GM12878 (cell line): ENCODE measurements around the gene FIZ1. TPM values are rescaled to one million over a fixed set of nuclear protein-coding genes. Genes with fewer than 3 reads are reported as not detected.

Source experiments
- ATAC-seq: fragments of 200-7000 bp; cut with Tn5 transposase; 3 replicates; pipeline ENCODE4 v1.9.1; 2020; ENCODE audit warnings: mild to moderate bottlenecking, moderate library complexity
- BruUV-seq: library from RNA; stranded (reverse); fragments of 400-500 nt; replicated peaks from 2 replicates; lab custom pipeline; 2021; lab: Mats Ljungman, UMichigan
- CTCF ChIA-PET: fragments of 300-600 bp; sonication (Branson Sonifier 250); formaldehyde crosslinking; extraction: SDS; loops from one replicate; lab custom pipeline; 2021; ENCODE audit warnings: inconsistent platforms; lab: Yijun Ruan, JAX
- POLR2A ChIA-PET: fragments of 350-600 bp; formaldehyde crosslinking; extraction: SDS; loops from one replicate; lab custom pipeline; 2021; ENCODE audit warnings: inconsistent platforms; lab: Charles Lee
- RAD21 ChIA-PET: fragments of 300-600 bp; sonication (Branson Sonifier 250); formaldehyde crosslinking; loops from one replicate; lab custom pipeline; 2023; ENCODE audit warnings: antibody characterized with exemption; ENCODE audit not compliant: unreplicated experiment; lab: Charles Lee
- SMC1A ChIA-PET: fragments of 300-600 bp; sonication (Branson Sonifier 250); formaldehyde crosslinking; loops from one replicate; lab custom pipeline; 2023; ENCODE audit not compliant: unreplicated experiment, uncharacterized antibody; lab: Charles Lee
- DNase-seq: peaks from one replicate; pipeline ENCODE4 v3.0.0-alpha.2; 2011; ENCODE audit warnings: low read depth, low spot score
- FAIRE-seq: peaks from 3 replicates; lab custom pipeline; 2011; peaks lifted over from hg19 to GRCh38; lab: Jason Lieb, UNC
- H2AFZ ChIP-seq: 2 replicates; pipeline ENCODE4 v1.6.0; 2011; ENCODE audit warnings: low read depth, low read length, control low read depth; ENCODE audit not compliant: control insufficient read depth
- H3K27ac ChIP-seq: 2 replicates; pipeline ENCODE4 v1.5.1; 2011; ENCODE audit warnings: control low read depth; ENCODE audit not compliant: control insufficient read depth, insufficient read depth
- H3K27me3 ChIP-seq, 2 experiments: replicated peaks in 1 of 2; 2 replicates each; pipeline versions ENCODE4 v1.6.0 to v1.6.1; 2011; ENCODE audit warnings: low read length in 1 of 2; ENCODE audit not compliant: control insufficient read depth in 2 of 2, insufficient read depth in 2 of 2
- H3K36me3 ChIP-seq, 2 experiments: 2 replicates each; pipeline ENCODE4 v1.5.1; 2011; ENCODE audit warnings: low read length in 1 of 2; ENCODE audit not compliant: control insufficient read depth in 2 of 2, insufficient read depth in 2 of 2
- H3K4me1 ChIP-seq: 2 replicates; pipeline ENCODE4 v1.6.1; 2011; ENCODE audit warnings: mild to moderate bottlenecking, low read length, moderate library complexity, mixed read lengths; ENCODE audit not compliant: control insufficient read depth, insufficient read depth
- H3K4me2 ChIP-seq: 2 replicates; pipeline ENCODE4 v1.6.0; 2011; ENCODE audit warnings: control low read depth; ENCODE audit not compliant: control insufficient read depth, insufficient read depth
- H3K4me3 ChIP-seq: fragments of 200-600 bp; sonication (generic); 2 replicates; pipeline ENCODE4 v1.5.1; 2016
- H3K79me2 ChIP-seq: 2 replicates; pipeline ENCODE4 v1.6.0; 2011; ENCODE audit warnings: low read length; ENCODE audit not compliant: control insufficient read depth, insufficient read depth
- H3K9ac ChIP-seq: 2 replicates; pipeline ENCODE4 v1.8.0; 2011; ENCODE audit warnings: low read length, control low read depth, mixed read lengths; ENCODE audit not compliant: control insufficient read depth, insufficient read depth
- H3K9me3 ChIP-seq: replicated peaks from 3 replicates; pipeline ENCODE4 v1.5.1; 2011; ENCODE audit warnings: mild to moderate bottlenecking, low read length; ENCODE audit not compliant: control insufficient read depth, insufficient read depth
- H4K20me1 ChIP-seq: 2 replicates; pipeline ENCODE4 v1.6.0; 2011; ENCODE audit not compliant: control insufficient read depth, insufficient read depth
- BHLHE40 ChIP-seq, 2 experiments: fragments of 450-650 bp in 1 of 2; IDR thresholded peaks; 2 replicates each; pipeline ENCODE4 v1.6.1; 2011 to 2017; ENCODE audit warnings: low read depth in 2 of 2, borderline replicate concordance in 1 of 2, improper control_type of control experiment in 1 of 2, low read length in 1 of 2, mild to moderate bottlenecking in 1 of 2
- CBX3 ChIP-seq: fragments of 200-600 bp; sonication (generic); IDR thresholded peaks from 2 replicates; pipeline ENCODE4 v1.6.1; 2016; ENCODE audit warnings: low read depth, borderline replicate concordance
- HCFC1 ChIP-seq: fragments of 150-350 bp; IDR thresholded peaks from 2 replicates; pipeline ENCODE4 v1.6.1; 2014; ENCODE audit warnings: low read length
- NFIC ChIP-seq: IDR thresholded peaks from 2 replicates; pipeline ENCODE4 v1.6.1; 2012; ENCODE audit warnings: low read depth, mild to moderate bottlenecking, inconsistent platforms, low read length, moderate library complexity
- POLR2AphosphoS2 ChIP-seq: IDR thresholded peaks from 2 replicates; pipeline ENCODE4 v1.6.1; 2011; ENCODE audit warnings: low read depth, mild to moderate bottlenecking, low read length, improper control_type of control experiment, moderate library complexity
- SIN3A ChIP-seq: IDR thresholded peaks from 2 replicates; pipeline ENCODE4 v1.6.1; 2012; ENCODE audit warnings: low read depth, low read length, improper control_type of control experiment
- WGBS: methylation state at CpG from one replicate; pipeline ENCODE4 v1.1.6; 2016; ENCODE audit warnings: low lambda C conversion rate; ENCODE audit not compliant: insufficient replicate concordance, insufficient coverage; ENCODE audit errors: missing lambda C conversion rate; 5-methylcytosine and 5-hydroxymethylcytosine counted together
- in situ Hi-C: fragments of 300-500 bp; cut with MboI; formaldehyde crosslinking; loops from 9 replicates; pipeline ENCODE4 v1.14.3; 2018; ENCODE audit warnings: mixed read lengths
- intact Hi-C: fragments of 100-400 bp; cut with micrococcal nuclease; formaldehyde crosslinking; loops from one replicate; pipeline ENCODE4 v1.14.2; 2022; ENCODE audit not compliant: unreplicated experiment
- polyA plus RNA-seq, 11 experiments: library from polyadenylated mRNA; depleted of rRNA in 4 of 11; unstranded in 6 of 11; stranded (reverse) in 5 of 11; fragments of >200 nt; fragmentation: Nextera tagmentation in 4 of 11; fragmentation: Illumina TruSeq in 1 of 11; extraction: Ambion mirVana in 4 of 11; extraction: Trizol in 1 of 11; gene quantifications; 1 replicate in 1 of 11; 2 replicates in 10 of 11; pipeline versions ENCODE4 v1.2.1 to v1.2.3, GENCODE V29; 2011 to 2016; ENCODE audit warnings: inconsistent platforms in 2 of 11, missing spikeins in 2 of 11, low read depth in 1 of 11
- total RNA-seq, 4 experiments: library from RNA; depleted of rRNA in 3 of 4; stranded (reverse); fragments of >200 nt in 3 of 4; fragmentation: Illumina TruSeq in 1 of 4; extraction: Trizol in 1 of 4; gene quantifications; 2 replicates each; pipeline versions ENCODE4 v1.2.1 to v1.2.3, GENCODE V29; 2013 to 2021
- TF ChIP-seq, protein P1 (sequence below): IDR thresholded peaks from 2 replicates; pipeline ENCODE4 v1.6.1; 2012; ENCODE audit warnings: low read depth, low read length, improper control_type of control experiment
- TF ChIP-seq, protein P2 (sequence below): fragments of 450-650 bp; IDR thresholded peaks from 2 replicates; pipeline ENCODE4 v1.6.1; 2017; ENCODE audit warnings: low read depth, mild to moderate bottlenecking, moderate library complexity
- TF ChIP-seq, protein P3 (sequence below): fragments of 450-650 bp; formaldehyde crosslinking; IDR thresholded peaks from 2 replicates; pipeline ENCODE4 v1.4.0; 2022; ENCODE audit warnings: mild to moderate bottlenecking, moderate library complexity
- TF ChIP-seq, protein P4 (sequence below): fragments of 450-650 bp; IDR thresholded peaks from 2 replicates; pipeline ENCODE4 v1.6.1; 2017; ENCODE audit warnings: mild to moderate bottlenecking, moderate library complexity

The FIZ1 gene
- total and polyA plus RNA-seq, 10 of the 15 experiments (the other 5 are each of a cell fraction or from before 2014, with no cell fraction given): 0.60 to 16.8 (median 4.2) TPM

DNA sequence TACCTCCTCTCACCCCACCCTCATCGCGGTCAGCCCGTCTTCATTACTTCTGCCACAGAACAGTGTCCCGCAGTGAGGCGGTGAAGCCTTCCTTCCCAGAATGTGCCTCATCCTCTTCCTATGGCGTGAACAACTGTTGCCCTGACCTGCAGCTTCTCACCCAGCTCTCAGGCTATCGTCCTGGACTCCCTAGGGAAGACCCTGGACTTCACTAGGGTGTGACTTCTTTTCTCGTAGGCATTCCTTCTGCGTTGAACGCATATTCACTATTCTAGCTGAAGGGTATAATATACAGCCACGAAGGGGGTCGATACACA is 7.1 kb upstream of the FIZ1 start:
- POLR2A ChIA-PET: interaction anchor here (0.6 to 2.4 kb wide), 13 partner anchors 18 to 199 kb away, joined by 3 to 21 read pairs (median 4); partner anchors contain the start of genes UBE2S, ZNF580, ZNF628 and ZNF784
- WGBS: 13% methylated on average over 12 of the region's 12 CpGs
- FAIRE-seq: no peak
- BruUV-seq: no TSS peak
- RAD21 ChIA-PET: interaction anchor here (0.7 to 3.3 kb wide), 12 partner anchors 14 to 326 kb away, joined by 3 to 29 read pairs (median 4); partner anchors contain the start of genes CCDC106, HSPBP1, ZNF628 and ZNF784
- H3K4me1 ChIP-seq: peaks cover 4% of the 10 kb centered on the region; the same call in 1 of the 2 replicates
- H2AFZ ChIP-seq: no peak overlapping the region
- no peaks in the 10 kb centered on the region for H3K27me3 ChIP-seq
- SMC1A ChIA-PET: interaction anchor here (0.8 to 2.2 kb wide), 13 partner anchors 8 to 130 kb away, joined by 3 to 10 read pairs (median 5); partner anchors contain the start of genes ZNF628 and ZNF784
- H3K36me3 ChIP-seq: peaks cover 0 to 12% of the 10 kb centered on the region in 2 experiments
- peak overlapping the region; percentile 90; the same call in 1 of the 2 replicates for H3K27ac ChIP-seq
- H3K9me3 ChIP-seq: peaks cover 2% of the 10 kb centered on the region; the same call in 1 of the 3 replicates
- intact Hi-C loops: loop anchor here (1.0 kb wide), 1 partner anchor 89 kb away; no protein-coding TSS in a partner anchor
- in situ Hi-C loops: no loop called here
- H3K4me2 ChIP-seq: peak overlapping the region; percentile 86
- DNase-seq: no peak
- ATAC-seq: no peak
- CTCF ChIA-PET: interaction anchor here (0.6 to 4.6 kb wide), 22 partner anchors 12 to 267 kb away, joined by 3 to 76 read pairs (median 5); partner anchors contain the start of genes ISOC2, KMT5C, TMEM238 and U2AF2
- no peaks in the 10 kb centered on the region for H4K20me1 ChIP-seq
- H3K4me3 ChIP-seq: peak overlapping the region; percentile 69
- H3K79me2 ChIP-seq: peaks cover 29% of the 10 kb centered on the region
- H3K9ac ChIP-seq: peak overlapping the region; percentile 77
- TF ChIP-seq SIN3A (peak; percentile 17; the same call in 1 of the 2 replicates), NFIC (no peak), BHLHE40 (IDR thresholded peaks at IDR 0.05; ENCODE audit: borderline replicate concordance in 1 of 2, low read depth in 2 of 2, low read length in 1 of 2) (no peak), CBX3 (no peak), POLR2AphosphoS2 (no peak), HCFC1 (0 out of 2 replicates have a peak, but pooled peaks have one; percentile 1)
- TF ChIP-seq, protein P1, sequence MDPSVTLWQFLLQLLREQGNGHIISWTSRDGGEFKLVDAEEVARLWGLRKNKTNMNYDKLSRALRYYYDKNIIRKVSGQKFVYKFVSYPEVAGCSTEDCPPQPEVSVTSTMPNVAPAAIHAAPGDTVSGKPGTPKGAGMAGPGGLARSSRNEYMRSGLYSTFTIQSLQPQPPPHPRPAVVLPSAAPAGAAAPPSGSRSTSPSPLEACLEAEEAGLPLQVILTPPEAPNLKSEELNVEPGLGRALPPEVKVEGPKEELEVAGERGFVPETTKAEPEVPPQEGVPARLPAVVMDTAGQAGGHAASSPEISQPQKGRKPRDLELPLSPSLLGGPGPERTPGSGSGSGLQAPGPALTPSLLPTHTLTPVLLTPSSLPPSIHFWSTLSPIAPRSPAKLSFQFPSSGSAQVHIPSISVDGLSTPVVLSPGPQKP: no peak
- TF ChIP-seq, protein P2, sequence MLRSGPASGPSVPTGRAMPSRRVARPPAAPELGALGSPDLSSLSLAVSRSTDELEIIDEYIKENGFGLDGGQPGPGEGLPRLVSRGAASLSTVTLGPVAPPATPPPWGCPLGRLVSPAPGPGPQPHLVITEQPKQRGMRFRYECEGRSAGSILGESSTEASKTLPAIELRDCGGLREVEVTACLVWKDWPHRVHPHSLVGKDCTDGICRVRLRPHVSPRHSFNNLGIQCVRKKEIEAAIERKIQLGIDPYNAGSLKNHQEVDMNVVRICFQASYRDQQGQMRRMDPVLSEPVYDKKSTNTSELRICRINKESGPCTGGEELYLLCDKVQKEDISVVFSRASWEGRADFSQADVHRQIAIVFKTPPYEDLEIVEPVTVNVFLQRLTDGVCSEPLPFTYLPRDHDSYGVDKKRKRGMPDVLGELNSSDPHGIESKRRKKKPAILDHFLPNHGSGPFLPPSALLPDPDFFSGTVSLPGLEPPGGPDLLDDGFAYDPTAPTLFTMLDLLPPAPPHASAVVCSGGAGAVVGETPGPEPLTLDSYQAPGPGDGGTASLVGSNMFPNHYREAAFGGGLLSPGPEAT: peak; percentile 5; the same call in 1 of the 2 replicates
- TF ChIP-seq, protein P3, sequence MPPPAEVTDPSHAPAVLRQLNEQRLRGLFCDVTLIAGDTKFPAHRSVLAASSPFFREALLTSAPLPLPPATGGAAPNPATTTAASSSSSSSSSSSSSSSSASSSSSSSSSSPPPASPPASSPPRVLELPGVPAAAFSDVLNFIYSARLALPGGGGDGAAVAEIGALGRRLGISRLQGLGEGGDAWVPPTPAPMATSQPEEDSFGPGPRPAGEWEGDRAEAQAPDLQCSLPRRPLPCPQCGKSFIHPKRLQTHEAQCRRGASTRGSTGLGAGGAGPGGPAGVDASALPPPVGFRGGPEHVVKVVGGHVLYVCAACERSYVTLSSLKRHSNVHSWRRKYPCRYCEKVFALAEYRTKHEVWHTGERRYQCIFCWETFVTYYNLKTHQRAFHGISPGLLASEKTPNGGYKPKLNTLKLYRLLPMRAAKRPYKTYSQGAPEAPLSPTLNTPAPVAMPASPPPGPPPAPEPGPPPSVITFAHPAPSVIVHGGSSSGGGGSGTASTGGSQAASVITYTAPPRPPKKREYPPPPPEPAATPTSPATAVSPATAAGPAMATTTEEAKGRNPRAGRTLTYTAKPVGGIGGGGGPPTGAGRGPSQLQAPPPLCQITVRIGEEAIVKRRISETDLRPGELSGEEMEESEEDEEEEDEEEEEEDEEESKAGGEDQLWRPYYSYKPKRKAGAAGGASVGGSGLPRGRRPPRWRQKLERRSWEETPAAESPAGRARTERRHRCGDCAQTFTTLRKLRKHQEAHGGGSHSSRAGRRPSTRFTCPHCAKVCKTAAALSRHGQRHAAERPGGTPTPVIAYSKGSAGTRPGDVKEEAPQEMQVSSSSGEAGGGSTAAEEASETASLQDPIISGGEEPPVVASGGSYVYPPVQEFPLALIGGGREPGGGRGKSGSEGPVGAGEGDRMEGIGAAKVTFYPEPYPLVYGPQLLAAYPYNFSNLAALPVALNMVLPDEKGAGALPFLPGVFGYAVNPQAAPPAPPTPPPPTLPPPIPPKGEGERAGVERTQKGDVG (CRISPR knock-in tag): no peak
- TF ChIP-seq, protein P4, sequence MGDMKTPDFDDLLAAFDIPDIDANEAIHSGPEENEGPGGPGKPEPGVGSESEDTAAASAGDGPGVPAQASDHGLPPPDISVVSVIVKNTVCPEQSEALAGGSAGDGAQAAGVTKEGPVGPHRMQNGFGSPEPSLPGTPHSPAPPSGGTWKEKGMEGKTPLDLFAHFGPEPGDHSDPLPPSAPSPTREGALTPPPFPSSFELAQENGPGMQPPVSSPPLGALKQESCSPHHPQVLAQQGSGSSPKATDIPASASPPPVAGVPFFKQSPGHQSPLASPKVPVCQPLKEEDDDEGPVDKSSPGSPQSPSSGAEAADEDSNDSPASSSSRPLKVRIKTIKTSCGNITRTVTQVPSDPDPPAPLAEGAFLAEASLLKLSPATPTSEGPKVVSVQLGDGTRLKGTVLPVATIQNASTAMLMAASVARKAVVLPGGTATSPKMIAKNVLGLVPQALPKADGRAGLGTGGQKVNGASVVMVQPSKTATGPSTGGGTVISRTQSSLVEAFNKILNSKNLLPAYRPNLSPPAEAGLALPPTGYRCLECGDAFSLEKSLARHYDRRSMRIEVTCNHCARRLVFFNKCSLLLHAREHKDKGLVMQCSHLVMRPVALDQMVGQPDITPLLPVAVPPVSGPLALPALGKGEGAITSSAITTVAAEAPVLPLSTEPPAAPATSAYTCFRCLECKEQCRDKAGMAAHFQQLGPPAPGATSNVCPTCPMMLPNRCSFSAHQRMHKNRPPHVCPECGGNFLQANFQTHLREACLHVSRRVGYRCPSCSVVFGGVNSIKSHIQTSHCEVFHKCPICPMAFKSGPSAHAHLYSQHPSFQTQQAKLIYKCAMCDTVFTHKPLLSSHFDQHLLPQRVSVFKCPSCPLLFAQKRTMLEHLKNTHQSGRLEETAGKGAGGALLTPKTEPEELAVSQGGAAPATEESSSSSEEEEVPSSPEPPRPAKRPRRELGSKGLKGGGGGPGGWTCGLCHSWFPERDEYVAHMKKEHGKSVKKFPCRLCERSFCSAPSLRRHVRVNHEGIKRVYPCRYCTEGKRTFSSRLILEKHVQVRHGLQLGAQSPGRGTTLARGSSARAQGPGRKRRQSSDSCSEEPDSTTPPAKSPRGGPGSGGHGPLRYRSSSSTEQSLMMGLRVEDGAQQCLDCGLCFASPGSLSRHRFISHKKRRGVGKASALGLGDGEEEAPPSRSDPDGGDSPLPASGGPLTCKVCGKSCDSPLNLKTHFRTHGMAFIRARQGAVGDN: 0 out of 2 replicates have a peak, but pooled peaks have one; percentile 27
